ENCODE results near the gene DUSP9.

DUSP9 gene

DNA sequence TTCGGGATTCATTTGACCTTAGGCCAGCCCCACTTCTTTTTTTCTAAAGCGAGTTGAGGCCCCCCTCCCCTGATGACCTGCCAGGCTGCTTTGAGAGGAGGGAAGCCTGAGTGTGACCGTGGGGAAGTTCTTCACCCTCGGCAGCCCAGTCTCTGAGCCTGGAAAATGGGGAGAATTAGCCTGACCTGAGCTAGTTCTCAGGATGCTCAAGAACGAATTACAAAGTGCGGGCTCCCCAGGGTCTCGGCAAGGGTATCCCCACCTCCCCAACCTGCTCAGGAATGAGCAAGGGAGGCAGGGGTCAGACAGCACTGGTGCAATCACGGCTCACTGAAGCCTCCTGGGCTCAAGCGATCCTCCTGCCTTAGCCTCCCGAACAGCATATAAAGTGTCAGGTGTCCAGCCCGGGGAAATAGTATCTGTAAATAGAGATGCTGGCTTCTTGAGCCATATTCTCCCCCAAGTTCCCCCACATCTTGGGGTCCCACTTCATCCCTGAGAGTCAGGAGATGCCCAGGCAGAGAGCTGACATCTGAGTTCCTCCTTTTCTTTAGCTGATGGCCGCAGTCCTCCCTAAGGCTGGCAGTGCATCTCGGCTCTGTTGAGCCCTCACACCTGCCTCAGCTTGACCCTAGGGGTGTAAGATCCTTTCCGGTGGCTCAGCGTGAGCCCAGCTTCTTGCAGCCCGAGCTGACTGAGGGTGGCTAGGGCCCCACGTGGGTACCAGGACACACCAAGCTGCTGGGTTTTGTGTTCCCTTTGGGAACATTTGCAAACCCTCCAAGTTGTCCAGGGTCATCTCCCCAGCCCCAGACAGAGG lies 1.6 kb downstream of the DUSP9 start:
- DNase-seq (ENCODE audit: low spot score) = peak; percentile 25
- TF ChIP-seq, protein P1, sequence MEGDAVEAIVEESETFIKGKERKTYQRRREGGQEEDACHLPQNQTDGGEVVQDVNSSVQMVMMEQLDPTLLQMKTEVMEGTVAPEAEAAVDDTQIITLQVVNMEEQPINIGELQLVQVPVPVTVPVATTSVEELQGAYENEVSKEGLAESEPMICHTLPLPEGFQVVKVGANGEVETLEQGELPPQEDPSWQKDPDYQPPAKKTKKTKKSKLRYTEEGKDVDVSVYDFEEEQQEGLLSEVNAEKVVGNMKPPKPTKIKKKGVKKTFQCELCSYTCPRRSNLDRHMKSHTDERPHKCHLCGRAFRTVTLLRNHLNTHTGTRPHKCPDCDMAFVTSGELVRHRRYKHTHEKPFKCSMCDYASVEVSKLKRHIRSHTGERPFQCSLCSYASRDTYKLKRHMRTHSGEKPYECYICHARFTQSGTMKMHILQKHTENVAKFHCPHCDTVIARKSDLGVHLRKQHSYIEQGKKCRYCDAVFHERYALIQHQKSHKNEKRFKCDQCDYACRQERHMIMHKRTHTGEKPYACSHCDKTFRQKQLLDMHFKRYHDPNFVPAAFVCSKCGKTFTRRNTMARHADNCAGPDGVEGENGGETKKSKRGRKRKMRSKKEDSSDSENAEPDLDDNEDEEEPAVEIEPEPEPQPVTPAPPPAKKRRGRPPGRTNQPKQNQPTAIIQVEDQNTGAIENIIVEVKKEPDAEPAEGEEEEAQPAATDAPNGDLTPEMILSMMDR (IDR thresholded peaks at IDR 0.05; ENCODE audit: extremely low read depth, missing control alignments) = no peak

DNA sequence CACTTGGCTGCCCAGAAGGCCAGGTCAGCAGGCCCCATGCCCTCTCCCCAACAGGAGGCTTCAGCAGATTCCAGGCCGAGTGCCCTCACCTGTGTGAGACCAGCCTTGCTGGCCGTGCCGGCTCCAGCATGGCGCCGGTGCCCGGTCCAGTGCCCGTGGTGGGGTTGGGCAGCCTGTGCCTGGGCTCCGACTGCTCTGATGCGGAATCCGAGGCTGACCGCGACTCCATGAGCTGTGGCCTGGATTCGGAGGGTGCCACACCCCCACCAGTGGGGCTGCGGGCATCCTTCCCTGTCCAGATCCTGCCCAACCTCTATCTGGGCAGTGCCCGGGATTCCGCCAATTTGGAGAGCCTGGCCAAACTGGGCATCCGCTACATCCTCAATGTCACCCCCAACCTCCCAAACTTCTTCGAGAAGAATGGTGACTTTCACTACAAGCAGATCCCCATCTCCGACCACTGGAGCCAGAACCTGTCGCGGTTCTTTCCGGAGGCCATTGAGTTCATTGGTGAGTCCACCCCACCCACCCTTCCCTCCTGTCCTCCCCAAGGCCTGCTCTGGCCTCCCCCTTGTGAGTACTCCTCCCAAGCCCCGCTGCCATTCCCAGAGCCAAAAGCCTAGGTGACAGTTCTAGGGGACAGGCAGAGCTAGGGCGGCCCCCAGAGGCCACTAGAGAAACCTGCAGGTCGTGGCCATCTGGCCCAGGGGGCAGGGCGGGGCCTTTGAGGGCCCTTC lies 2.3 kb downstream of the DUSP9 start:
- TF ChIP-seq, protein P1 (IDR thresholded peaks at IDR 0.05; ENCODE audit: extremely low read depth, missing control alignments) = peak; percentile 51
- DNase-seq (ENCODE audit: low spot score) = peak; percentile 87

DNA sequence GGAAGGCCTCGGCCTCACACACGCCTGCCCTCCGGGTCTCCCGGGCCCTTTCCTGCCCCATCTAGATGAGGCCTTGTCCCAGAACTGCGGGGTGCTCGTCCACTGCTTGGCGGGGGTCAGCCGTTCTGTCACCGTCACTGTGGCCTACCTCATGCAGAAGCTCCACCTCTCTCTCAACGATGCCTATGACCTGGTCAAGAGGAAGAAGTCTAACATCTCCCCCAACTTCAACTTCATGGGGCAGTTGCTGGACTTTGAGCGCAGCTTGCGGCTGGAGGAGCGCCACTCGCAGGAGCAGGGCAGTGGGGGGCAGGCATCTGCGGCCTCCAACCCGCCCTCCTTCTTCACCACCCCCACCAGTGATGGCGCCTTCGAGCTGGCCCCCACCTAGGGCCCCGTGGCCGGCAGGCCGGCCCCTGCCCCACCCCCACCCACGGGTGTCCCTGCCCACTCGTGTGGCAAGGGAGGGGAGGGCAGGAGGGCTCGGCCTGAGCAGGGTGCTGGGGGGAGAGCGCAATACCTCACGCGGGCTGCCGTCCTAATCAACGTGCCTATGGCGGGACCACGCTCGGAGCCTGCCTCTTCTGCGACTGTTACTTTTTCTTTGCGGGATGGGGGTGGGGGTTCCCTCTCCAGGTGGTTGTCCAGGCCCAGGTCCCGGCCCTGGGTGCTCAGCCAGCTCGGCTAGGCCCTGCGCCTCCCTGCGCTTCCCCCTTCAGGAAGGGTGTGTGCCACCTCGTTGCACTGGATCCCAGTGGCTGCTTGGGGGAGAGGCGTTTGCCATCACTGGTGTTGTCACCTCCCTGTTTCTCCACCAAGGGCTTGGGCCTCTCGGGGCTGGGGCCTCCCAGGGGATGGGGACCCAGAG lies 3.1 kb downstream of the DUSP9 start:
- TF ChIP-seq, protein P1 (IDR thresholded peaks at IDR 0.05; ENCODE audit: extremely low read depth, missing control alignments) = no peak
- peak; percentile 3 for DNase-seq (ENCODE audit: low spot score)

DNA sequence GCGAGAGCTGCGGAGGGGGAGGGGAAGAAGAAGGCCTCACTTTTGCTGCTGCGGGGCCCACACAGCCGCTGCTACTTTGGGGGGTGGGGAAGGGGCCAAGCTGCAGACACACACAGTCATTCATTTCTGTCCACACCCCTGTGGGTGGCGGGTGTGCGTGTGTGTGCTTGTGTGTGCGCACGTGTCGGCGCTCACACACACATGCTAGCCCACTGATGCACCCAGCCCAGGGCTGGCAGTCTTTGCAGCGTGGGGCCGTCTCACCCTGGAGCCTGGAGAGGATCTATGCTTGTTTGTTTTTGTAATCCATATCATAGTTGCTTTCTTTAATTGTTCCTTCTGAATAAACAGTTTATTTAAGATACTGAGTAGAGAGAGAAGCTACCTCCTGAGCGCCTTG lies 4.0 kb downstream of the DUSP9 start:
- no peak for DNase-seq (ENCODE audit: low spot score)
- TF ChIP-seq, protein P1 (IDR thresholded peaks at IDR 0.05; ENCODE audit: extremely low read depth, missing control alignments) = no peak

DNA sequence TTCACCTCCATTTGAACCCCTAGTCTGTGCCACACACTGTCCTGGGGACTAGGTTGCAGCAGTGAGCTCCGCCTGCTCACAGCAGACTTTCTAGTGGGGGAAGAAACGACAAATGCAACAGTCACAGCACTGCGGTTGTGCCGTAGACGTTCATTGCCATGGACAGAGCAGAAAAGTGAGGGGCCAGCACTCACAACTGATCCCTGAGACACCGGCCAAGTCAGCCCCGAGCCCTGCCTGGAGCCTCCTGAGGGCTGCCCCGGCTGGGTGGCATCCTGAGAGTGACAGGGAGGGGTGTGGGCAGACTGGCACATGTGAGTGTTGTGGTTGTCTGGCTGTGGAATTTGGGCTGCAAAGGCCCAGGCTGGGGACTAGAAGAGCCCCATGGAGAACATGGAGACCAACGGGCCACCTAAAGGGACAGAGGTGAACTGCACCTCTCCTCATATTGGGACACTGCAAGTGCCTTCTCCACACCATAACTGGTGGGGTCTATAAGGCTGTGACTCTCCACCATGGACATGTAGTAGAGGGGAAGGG lies 4.6 kb downstream of the DUSP9 start:
- TF ChIP-seq, protein P1 (IDR thresholded peaks at IDR 0.05; ENCODE audit: extremely low read depth, missing control alignments) = no peak
- DNase-seq (ENCODE audit: low spot score) = peak; percentile 44

DNA sequence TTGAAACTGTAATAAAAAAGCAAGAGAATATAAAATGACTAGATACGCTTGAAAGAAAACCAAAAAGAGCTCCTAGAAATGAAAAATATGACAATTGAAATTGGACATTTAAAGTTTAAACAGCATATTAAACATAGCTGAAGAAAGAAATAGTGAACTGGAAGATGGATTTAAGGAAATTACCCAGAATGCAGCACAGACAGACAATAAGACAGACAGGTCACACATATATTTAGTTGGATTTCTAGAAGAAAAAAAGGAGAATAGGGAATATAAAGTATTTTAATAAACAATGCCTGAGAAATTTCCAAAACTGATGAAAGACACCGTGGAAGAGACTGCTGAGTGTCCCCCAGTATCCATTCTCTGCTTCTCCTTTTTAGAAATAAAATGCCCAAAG lies 6.6 kb downstream of the DUSP9 start:
- TF ChIP-seq, protein P1 (IDR thresholded peaks at IDR 0.05; ENCODE audit: extremely low read depth, missing control alignments) = no peak
- DNase-seq (ENCODE audit: low spot score) = no peak
